ENCODE data around the gene TMEFF2.

TMEFF2 gene

GRCh38 chr2:192159736-192160135 lies 35.0 kb downstream of the TMEFF2 start:
- in situ Hi-C loops (cut with HindIII; ENCODE audit: low pct_ligation_motif_present, low sequenced_read_pairs) = loop anchor here (25.0 kb wide), 2 partner anchors 347 to 597 kb away; no protein-coding TSS in a partner anchor
- H3K36me3 ChIP-seq (replicated peaks) = no peaks in the 10 kb centered on the region
- no peak overlapping the region for H3K27ac ChIP-seq
- H3K4me3 ChIP-seq (ENCODE audit: low read depth, low read length) = no peak overlapping the region
- H3K27me3 ChIP-seq (replicated peaks) = no peaks in the 10 kb centered on the region
- no peak for TF ChIP-seq CTCF (IDR thresholded peaks at IDR 0.05; ENCODE audit: low read depth, low read length, missing control alignments)
- no peak for DNase-seq

- H3K27me3 ChIP-seq (replicated peaks) = no peaks in the 10 kb centered on the region
- H3K36me3 ChIP-seq (replicated peaks) = no peaks in the 10 kb centered on the region
- DNase-seq = no peak
- no peak for TF ChIP-seq CTCF (IDR thresholded peaks at IDR 0.05; ENCODE audit: low read depth, low read length, missing control alignments)
- in situ Hi-C loops (cut with HindIII; ENCODE audit: low pct_ligation_motif_present, low sequenced_read_pairs) = loop anchor here (25.0 kb wide), 2 partner anchors 347 to 597 kb away; no protein-coding TSS in a partner anchor
- H3K4me3 ChIP-seq (ENCODE audit: low read depth, low read length) = no peak overlapping the region
- H3K27ac ChIP-seq = no peak overlapping the region
Observed at GRCh38 chr2:192159208-192159607, 35.5 kb downstream of the TMEFF2 start.

DNA sequence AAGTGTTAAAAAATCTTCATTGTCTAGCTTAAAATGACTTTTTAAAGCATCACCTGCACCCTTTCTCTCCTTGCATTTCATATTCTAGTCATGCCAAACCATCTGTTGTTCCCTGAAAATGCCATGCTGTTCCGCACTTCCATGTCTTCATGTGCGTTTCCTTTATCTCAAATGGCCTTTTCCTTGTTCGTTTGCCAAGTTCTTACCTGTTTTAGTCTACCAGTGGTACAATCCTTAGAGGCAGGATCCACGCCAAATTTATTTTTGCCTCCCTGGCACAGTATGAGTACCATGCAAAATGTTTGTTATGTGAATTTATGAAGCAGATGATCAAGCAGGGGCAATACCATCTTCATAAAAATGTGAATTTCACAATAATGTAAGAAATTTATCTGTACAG lies 37.0 kb downstream of the TMEFF2 start:
- in situ Hi-C loops (cut with HindIII; ENCODE audit: low pct_ligation_motif_present, low sequenced_read_pairs) = loop anchor here (25.0 kb wide), 2 partner anchors 345 to 595 kb away; no protein-coding TSS in a partner anchor
- Histone ChIP-seq H3K36me3 (replicated peaks) (no peaks in the 10 kb centered on the region), H3K4me3 (ENCODE audit: low read depth, low read length) (no peak overlapping the region), H3K27ac (no peak overlapping the region), H3K27me3 (replicated peaks) (no peaks in the 10 kb centered on the region)
- DNase-seq = no peak
- TF ChIP-seq CTCF (IDR thresholded peaks at IDR 0.05; ENCODE audit: low read depth, low read length, missing control alignments) = no peak

DNA sequence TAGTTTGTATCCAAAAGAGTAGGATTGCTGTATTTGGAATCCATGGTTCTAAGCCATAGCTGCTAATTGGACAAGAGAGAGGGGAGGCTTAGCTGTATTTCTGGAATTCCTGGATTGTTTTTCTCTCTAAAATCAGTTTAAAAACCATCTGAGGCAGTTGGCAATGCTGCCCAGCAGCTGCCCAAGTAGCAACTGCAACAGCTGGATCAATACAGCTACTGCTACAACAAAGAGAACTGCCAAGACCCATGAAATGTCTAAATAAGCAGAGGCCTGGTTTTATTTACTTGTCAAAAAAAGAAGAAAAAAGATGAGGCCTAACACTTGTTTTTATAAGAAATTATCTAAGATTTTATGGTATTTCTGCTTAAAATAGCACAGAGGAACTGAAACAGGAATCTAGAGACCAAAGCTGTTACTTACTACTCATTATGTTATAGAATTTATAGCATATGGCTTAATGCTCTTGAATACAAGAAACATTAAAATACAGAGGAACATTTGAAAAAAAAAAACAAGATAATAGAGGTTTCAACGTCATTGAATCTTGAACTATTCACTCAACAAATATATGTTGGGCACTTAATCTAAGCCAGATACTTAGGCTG lies 39.1 kb downstream of the TMEFF2 start:
- no peak for DNase-seq
- H3K4me3 ChIP-seq (ENCODE audit: low read depth, low read length) = no peak overlapping the region
- TF ChIP-seq CTCF (IDR thresholded peaks at IDR 0.05; ENCODE audit: low read depth, low read length, missing control alignments) = no peak
- in situ Hi-C loops (cut with HindIII; ENCODE audit: low pct_ligation_motif_present, low sequenced_read_pairs) = loop anchor here (25.0 kb wide), 2 partner anchors 343 to 593 kb away; no protein-coding TSS in a partner anchor
- no peaks in the 10 kb centered on the region for H3K36me3 ChIP-seq (replicated peaks)
- H3K27me3 ChIP-seq (replicated peaks) = no peaks in the 10 kb centered on the region
- no peak overlapping the region for H3K27ac ChIP-seq

DNA sequence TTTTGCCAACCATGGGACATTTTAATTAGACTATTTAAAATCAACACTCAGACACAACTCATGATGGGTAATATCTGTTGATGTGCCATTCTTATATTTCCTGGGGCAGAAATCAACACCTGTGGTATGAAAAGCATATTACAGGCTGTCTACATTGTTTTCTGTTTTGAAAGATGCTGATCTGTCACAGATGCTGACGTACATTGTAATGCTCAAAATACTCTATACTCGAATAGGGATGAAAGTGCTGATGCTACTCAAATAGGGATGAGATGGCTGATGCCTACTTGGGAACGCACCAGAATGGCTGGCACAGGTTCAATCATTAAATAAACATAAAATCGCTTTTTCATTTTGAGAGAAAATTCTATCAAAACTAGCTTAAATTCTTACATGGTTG lies 41.2 kb downstream of the TMEFF2 start:
- in situ Hi-C loops (cut with HindIII; ENCODE audit: low pct_ligation_motif_present, low sequenced_read_pairs) = loop anchor here (25.0 kb wide), 2 partner anchors 341 to 591 kb away; no protein-coding TSS in a partner anchor
- Histone ChIP-seq H3K27ac (no peak overlapping the region), H3K27me3 (replicated peaks) (no peaks in the 10 kb centered on the region), H3K36me3 (replicated peaks) (no peaks in the 10 kb centered on the region), H3K4me3 (ENCODE audit: low read depth, low read length) (no peak overlapping the region)
- no peak for TF ChIP-seq CTCF (IDR thresholded peaks at IDR 0.05; ENCODE audit: low read depth, low read length, missing control alignments)
- DNase-seq = no peak

DNA sequence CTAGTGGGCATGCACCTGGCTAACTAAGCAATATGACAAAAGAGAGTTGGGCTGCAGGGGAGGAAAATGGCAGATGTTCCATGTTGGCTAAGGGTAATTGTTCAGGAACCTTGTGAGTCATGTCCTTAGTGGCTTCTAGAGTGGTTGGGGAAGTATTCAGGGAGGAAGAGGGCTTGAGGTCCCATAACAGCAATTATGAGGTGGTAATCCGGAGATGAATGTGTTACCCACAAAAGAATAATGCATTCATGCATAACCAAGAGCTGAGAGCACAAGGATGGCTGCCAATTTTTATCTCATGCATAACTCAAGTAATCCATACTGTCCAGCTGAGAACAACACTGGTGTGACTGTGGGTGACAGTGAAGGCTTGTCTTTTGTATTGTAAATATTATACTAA lies 42.9 kb downstream of the TMEFF2 start:
- Histone ChIP-seq H3K27me3 (replicated peaks) (no peaks in the 10 kb centered on the region), H3K36me3 (replicated peaks) (no peaks in the 10 kb centered on the region), H3K4me3 (ENCODE audit: low read depth, low read length) (no peak overlapping the region), H3K27ac (no peak overlapping the region)
- in situ Hi-C loops (cut with HindIII; ENCODE audit: low pct_ligation_motif_present, low sequenced_read_pairs) = loop anchor here (25.0 kb wide), 2 partner anchors 340 to 590 kb away; no protein-coding TSS in a partner anchor
- DNase-seq = peak; percentile 69
- no peak for TF ChIP-seq CTCF (IDR thresholded peaks at IDR 0.05; ENCODE audit: low read depth, low read length, missing control alignments)

Data from brain microvascular endothelial cell (primary cell).